Right lobe of liver (tissue), 6 donors: ENCODE measurements around the gene NUP88. TPM values are rescaled to one million over a fixed set of nuclear protein-coding genes. Genes with fewer than 3 reads are reported as not detected.

Experiments used
- ATAC-seq, 4 donors: fragments of 200-7000 bp; cut with Tn5 transposase; one replicate each; pipeline ENCODE4 v1.9.1; 2020; ENCODE audit warnings: mild to moderate bottlenecking in 4 of 4, moderate library complexity in 4 of 4
- DNase-seq, 3 donors: peaks; one replicate each; pipeline ENCODE4 v3.0.0-alpha.2; 2020
- H3K27ac ChIP-seq, 3 donors: fragments of 200-600 bp; one replicate each; pipeline ENCODE4 v1.8.0; 2022
- H3K27me3 ChIP-seq, 2 donors: fragments of 200-600 bp; one replicate each; pipeline ENCODE4 v1.8.0; 2022
- H3K36me3 ChIP-seq, 4 donors: fragments of 200-600 bp; sonication (generic) in 1 of 4; one replicate each; pipeline versions ENCODE4 v1.5.1 to v1.8.0; 2017 to 2022; ENCODE audit warnings: control low read depth in 1 of 4
- H3K4me1 ChIP-seq, 4 donors: fragments of 200-600 bp; sonication (generic) in 1 of 4; one replicate each; pipeline versions ENCODE4 v1.5.1 to v1.8.0; 2017 to 2022; ENCODE audit warnings: control low read depth in 1 of 4
- H3K4me3 ChIP-seq, 3 donors: fragments of 200-600 bp; one replicate each; pipeline ENCODE4 v1.8.0; 2022
- H3K9me3 ChIP-seq, 4 donors: fragments of 200-600 bp; sonication (generic) in 1 of 4; one replicate each; pipeline versions ENCODE4 v1.5.1 to v1.8.0; 2017 to 2022; ENCODE audit warnings: control low read depth in 1 of 4
- POLR2A ChIP-seq: fragments of 450-650 bp; IDR thresholded peaks from one replicate; pipeline ENCODE4 v1.6.1; 2017; ENCODE audit warnings: antibody characterized with exemption, mild to moderate bottlenecking
- WGBS: methylation state at CpG from one replicate; pipeline ENCODE4 v1.1.6; 2018; ENCODE audit warnings: low coverage, low lambda C conversion rate; ENCODE audit not compliant: insufficient coverage; ENCODE audit errors: missing lambda C conversion rate; 5-methylcytosine and 5-hydroxymethylcytosine counted together
- intact Hi-C, 2 donors: fragments of 100-400 bp; cut with DNase I; formaldehyde crosslinking; loops; one replicate each; pipeline versions ENCODE4 v1.11.2 to v1.14.1; 2022
- total RNA-seq, 6 experiments: library from RNA; depleted of rRNA in 2 of 6; stranded (reverse); fragments of >200 nt in 2 of 6; fragmentation: NEBNext Ultra II Directional in 3 of 6; extraction: Animal tissue kit (Norgen Biotek cat#: 25700) in 3 of 6; gene quantifications; one replicate each; pipeline versions ENCODE4 v1.1.0 to v1.2.4, GENCODE V29; 2016 to 2023
- TF ChIP-seq, protein P1 (sequence below), 4 donors: fragments of 200-600 bp in 3 of 4; fragments of 450-650 bp in 1 of 4; IDR thresholded peaks; one replicate each; pipeline versions ENCODE4 v1.5.1 to v1.8.0; 2016 to 2022; ENCODE audit warnings: antibody characterized with exemption in 4 of 4, mild to moderate bottlenecking in 2 of 4
- donor health status: DM: no; HTN: yes; CAD: no.
- donor health status: DM: no; HTN: no; CAD: no.
- donor health status: DM: no; HTN: no; CAD: no.
- donor health status: DM: no; HTN: yes; CAD: no.
- donor health status: DM: no; HTN: yes; CAD: no.

NUP88 gene
- total RNA-seq, 6 experiments from 2014 or later, result 27.7 to 76.1 (median 52.3) TPM

DNA sequence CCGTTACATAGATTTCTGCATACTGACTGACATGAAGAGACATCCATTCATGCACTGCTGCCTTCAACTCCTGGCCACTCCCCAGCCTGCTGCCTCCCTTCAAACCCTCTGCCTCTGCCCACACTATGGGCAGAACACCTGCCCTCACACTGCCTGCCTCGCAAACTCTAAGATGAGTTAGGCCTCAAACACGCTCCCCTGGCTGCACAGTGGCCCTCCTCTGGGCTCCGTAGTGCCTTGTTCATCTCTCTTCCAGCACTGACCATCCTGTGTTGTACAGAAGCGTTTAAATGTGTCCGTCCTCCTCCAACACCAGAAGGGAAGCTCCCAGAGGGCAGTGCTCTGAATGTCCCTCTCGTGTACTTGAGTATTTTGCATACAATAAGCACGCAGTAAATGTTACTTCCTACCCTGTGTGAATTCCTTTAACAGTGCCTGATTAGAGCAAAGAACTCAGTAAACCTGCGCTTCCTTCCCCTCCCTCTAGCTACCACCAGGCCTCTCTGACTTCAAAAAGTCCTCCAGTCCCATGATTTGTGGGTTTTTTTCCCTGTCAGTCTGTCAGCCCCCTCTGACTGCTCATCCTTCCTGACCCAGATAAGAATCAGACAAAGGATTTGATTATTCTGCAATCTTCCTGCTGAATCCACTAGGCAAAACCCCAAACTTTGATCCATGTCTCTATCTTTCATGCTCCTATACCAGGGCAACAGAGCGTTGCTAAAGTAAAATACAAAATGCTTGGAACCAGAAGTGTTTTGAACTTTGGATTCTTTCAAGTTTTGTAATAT, 45.5 kb upstream of the NUP88 start:
- H3K4me3 ChIP-seq, result no peak overlapping the region
- H3K27ac ChIP-seq, result peak overlapping the region in 1 of 3 donors; percentile 33
- intact Hi-C loops, result no loop called here
- 66% methylated on average over 10 of the region's 10 CpGs for WGBS
- TF ChIP-seq, protein P1, sequence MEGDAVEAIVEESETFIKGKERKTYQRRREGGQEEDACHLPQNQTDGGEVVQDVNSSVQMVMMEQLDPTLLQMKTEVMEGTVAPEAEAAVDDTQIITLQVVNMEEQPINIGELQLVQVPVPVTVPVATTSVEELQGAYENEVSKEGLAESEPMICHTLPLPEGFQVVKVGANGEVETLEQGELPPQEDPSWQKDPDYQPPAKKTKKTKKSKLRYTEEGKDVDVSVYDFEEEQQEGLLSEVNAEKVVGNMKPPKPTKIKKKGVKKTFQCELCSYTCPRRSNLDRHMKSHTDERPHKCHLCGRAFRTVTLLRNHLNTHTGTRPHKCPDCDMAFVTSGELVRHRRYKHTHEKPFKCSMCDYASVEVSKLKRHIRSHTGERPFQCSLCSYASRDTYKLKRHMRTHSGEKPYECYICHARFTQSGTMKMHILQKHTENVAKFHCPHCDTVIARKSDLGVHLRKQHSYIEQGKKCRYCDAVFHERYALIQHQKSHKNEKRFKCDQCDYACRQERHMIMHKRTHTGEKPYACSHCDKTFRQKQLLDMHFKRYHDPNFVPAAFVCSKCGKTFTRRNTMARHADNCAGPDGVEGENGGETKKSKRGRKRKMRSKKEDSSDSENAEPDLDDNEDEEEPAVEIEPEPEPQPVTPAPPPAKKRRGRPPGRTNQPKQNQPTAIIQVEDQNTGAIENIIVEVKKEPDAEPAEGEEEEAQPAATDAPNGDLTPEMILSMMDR (IDR thresholded peaks at IDR 0.05), result no peak
- TF ChIP-seq POLR2A, result no peak
- peaks cover 0 to 36% (median 17%) of the 10 kb centered on the region in 4 donors for H3K4me1 ChIP-seq
- DNase-seq (no peak), ATAC-seq (peak; percentile 8 to 50 (median 15))
- peaks cover 0 to 9% (median 1%) of the 10 kb centered on the region in 4 donors for H3K36me3 ChIP-seq
- no peaks in the 10 kb centered on the region for H3K27me3 ChIP-seq
- no peaks in the 10 kb centered on the region for H3K9me3 ChIP-seq

DNA sequence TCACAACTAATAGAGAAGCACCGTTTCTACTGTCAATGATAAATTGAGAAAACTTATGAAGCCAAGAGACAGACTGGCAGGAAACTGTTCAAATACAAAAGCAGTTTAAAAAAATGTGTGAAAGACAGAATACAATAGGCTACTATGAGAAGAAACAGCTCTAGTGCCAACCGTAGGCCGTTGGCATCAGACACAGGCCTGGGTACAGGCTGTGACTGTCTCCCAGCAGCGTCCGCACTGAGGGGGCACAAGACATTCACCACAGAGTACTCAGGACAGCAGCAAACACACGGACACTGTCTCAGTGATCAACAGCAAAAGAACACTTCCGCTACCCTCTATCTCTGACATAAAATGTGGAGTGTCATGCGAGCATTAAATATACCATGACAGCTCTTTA, 27.3 kb upstream of the NUP88 start:
- H3K36me3 ChIP-seq, result peaks cover 0 to 69% (median 18%) of the 10 kb centered on the region in 4 donors
- TF ChIP-seq, protein P1 (IDR thresholded peaks at IDR 0.05), result no peak
- no peak for TF ChIP-seq POLR2A
- H3K4me1 ChIP-seq, result no peaks in the 10 kb centered on the region
- ATAC-seq (no peak), DNase-seq (no peak)
- no peak overlapping the region for H3K27ac ChIP-seq
- H3K27me3 ChIP-seq, result no peaks in the 10 kb centered on the region
- intact Hi-C loops, result no loop called here
- WGBS, result 85% methylated on average over 5 of the region's 8 CpGs
- no peak overlapping the region for H3K4me3 ChIP-seq
- H3K9me3 ChIP-seq, result no peaks in the 10 kb centered on the region

DNA sequence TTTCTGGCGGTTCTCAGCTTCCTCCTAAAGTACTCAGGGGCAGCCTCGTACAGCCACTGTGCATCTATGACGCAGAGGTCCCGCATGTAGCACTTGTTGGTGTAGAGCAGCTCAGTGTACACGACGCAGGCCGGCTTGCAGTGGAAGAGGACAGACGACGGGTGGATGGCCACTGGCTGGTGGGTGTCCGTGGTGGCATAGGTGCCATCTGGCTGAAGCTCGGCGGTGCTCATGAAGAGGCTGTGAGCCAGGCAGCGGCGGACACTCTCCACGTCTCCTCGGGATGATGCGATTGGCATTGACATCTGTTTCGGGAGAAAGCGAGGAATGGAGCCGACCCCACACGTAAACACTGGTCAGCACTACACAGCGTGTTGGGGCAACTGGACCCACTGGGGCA, 24.7 kb upstream of the NUP88 start:
- ATAC-seq (no peak), DNase-seq (no peak)
- intact Hi-C loops, result no loop called here
- H3K27ac ChIP-seq, result no peak overlapping the region
- no peaks in the 10 kb centered on the region for H3K9me3 ChIP-seq
- H3K4me1 ChIP-seq, result peaks cover 0 to 4% (median 0%) of the 10 kb centered on the region in 4 donors
- no peaks in the 10 kb centered on the region for H3K27me3 ChIP-seq
- H3K36me3 ChIP-seq, result peaks cover 0 to 53% (median 12%) of the 10 kb centered on the region in 4 donors
- 99% methylated on average over 13 of the region's 22 CpGs for WGBS
- H3K4me3 ChIP-seq, result no peak overlapping the region
- TF ChIP-seq POLR2A, result no peak
- TF ChIP-seq, protein P1 (IDR thresholded peaks at IDR 0.05), result no peak

DNA sequence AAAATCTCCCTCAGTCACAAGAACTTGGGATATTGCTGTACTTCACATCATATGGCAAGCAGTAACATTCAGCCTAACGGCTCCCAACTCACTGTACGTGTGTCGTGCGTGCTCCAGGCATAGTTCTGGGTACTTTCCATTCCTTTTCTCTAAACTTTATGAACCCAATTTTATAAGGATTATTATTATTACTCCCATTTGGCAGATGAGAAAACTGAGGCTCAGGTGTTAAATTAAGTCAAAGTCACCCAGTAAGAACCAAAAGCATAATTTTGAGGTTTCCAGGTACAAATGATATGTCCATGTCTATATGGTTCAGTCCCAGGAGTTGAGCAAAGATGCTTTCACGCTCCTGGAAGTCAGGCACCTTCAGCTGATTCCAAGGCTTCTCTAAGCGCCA, 24.3 kb upstream of the NUP88 start:
- ATAC-seq (no peak), DNase-seq (no peak)
- intact Hi-C loops, result no loop called here
- H3K27me3 ChIP-seq, result no peaks in the 10 kb centered on the region
- peaks cover 0 to 49% (median 12%) of the 10 kb centered on the region in 4 donors for H3K36me3 ChIP-seq
- no peak overlapping the region for H3K4me3 ChIP-seq
- no peaks in the 10 kb centered on the region for H3K9me3 ChIP-seq
- no peak for TF ChIP-seq POLR2A
- TF ChIP-seq, protein P1 (IDR thresholded peaks at IDR 0.05), result no peak
- no peak overlapping the region for H3K27ac ChIP-seq
- 96% methylated on average over 5 of the region's 6 CpGs for WGBS
- H3K4me1 ChIP-seq, result peaks cover 0 to 5% (median 0%) of the 10 kb centered on the region in 4 donors
